Activated CD4-positive, alpha-beta T cell treated with anti-CD3 and anti-CD28 coated beads, Interleukin-2, amount 10 ng/mL, durations not matched to agents 24 days and 14 days (primary cell): ENCODE measurements around the gene RFFL. TPM values are rescaled to one million over a fixed set of nuclear protein-coding genes. Genes with fewer than 3 reads are reported as not detected.

Experiments
- DNase-seq: peaks from one replicate; pipeline ENCODE4 v3.0.0; 2022
- H3K27ac Mint-ChIP-seq: one replicate; pipeline ENCODE4 v1.8.0; 2022; ENCODE audit warnings: mild to moderate bottlenecking, mixed read lengths
- H3K27me3 Mint-ChIP-seq: one replicate; pipeline ENCODE4 v1.8.0; 2022; ENCODE audit warnings: mixed read lengths
- H3K36me3 Mint-ChIP-seq: one replicate; pipeline ENCODE4 v1.8.0; 2022; ENCODE audit warnings: low read depth, mild to moderate bottlenecking, mixed read lengths
- H3K4me1 Mint-ChIP-seq: one replicate; pipeline ENCODE4 v1.8.0; 2021; ENCODE audit warnings: mixed read lengths
- H3K4me3 Mint-ChIP-seq: one replicate; pipeline ENCODE4 v1.8.0; 2022; ENCODE audit warnings: mild to moderate bottlenecking, moderate library complexity, mixed read lengths
- H3K9me3 Mint-ChIP-seq: one replicate; pipeline ENCODE4 v1.8.0; 2021; ENCODE audit warnings: mixed read lengths
- intact Hi-C: fragments of 100-400 bp; cut with micrococcal nuclease; formaldehyde crosslinking; loops from one replicate; pipeline ENCODE4 v1.15.1; 2023
- total RNA-seq: library from RNA; stranded (reverse); gene quantifications from 2 replicates; pipeline ENCODE4 v1.2.3, GENCODE V29; 2022

Gene RFFL
- total RNA-seq, 1 donor from 2014 or later: 23.5 TPM

DNA sequence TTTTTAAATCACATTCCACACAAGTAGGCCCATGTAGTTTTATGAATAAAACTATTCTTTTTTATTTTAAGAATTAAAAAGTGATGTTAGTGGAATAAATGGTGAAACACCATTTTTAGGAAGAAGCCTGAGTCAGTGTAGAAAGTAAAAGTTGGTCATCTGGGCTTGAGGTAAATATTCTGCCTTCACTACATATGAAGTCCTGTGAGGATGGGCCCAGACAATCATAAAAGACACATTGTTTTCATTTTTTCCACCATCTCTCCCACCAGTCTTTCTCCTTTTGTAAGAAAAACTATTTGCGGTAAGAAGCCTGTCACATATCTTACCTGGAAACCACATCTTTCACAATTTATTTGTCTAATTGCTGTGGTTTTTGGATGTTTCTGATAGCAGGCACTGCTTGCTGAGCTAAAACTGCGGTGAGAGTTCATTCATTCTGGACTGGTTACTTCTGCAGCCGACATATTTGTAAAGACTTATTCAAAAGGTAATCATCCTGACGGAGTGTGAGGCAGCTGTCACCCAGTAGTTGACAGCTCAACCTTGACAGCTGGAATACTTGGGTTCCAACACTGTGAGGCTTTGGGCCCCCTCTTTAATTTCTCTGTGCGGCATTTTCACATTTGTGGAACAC lies 10.6 kb upstream of the RFFL start:
- intact Hi-C loops: loop anchor here (1.0 to 2.0 kb wide), 3 partner anchors 8 to 27 kb away; partner anchors contain the start of gene RFFL
- Mint-ChIP-seq H3K4me3 (peak overlapping the region; percentile 66), H3K27ac (peak overlapping the region; percentile 91), H3K27me3 (no peaks in the 10 kb centered on the region), H3K36me3 (peaks cover 19% of the 10 kb centered on the region), H3K4me1 (peaks cover 52% of the 10 kb centered on the region), H3K9me3 (no peaks in the 10 kb centered on the region)
- DNase-seq: no peak

DNA sequence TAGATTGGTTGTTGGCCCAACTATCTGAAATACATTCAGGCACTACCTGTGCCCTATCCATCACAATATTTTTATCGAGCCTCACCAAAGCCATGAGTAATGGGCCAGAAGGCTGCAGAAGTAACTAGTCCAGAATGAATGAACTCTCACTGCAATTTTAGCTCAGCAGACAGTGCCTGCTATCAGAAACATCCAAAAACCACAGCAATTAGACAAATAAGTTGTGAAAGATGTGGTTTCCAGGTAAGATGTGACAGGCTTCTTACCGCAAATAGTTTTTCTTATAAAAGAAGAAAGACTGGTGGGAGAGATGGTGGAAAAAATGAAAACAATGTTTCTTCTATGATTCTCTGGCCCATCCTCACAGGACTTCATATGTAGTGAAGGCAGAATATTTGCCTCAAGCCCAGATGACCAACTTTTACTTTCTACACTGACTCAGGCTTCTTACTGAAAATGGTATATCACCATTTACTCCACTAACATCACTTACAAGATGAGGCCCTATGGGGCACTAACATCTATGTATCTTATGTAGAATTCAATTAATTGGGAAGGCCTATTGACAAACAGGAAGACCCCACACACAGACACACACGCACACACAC lies 9.8 kb upstream of the RFFL start:
- H3K36me3 Mint-ChIP-seq: peaks cover 21% of the 10 kb centered on the region
- peaks cover 57% of the 10 kb centered on the region for H3K4me1 Mint-ChIP-seq
- no peaks in the 10 kb centered on the region for H3K9me3 Mint-ChIP-seq
- peak overlapping the region; percentile 62 for H3K4me3 Mint-ChIP-seq
- peak; percentile 65 for DNase-seq
- no peaks in the 10 kb centered on the region for H3K27me3 Mint-ChIP-seq
- intact Hi-C loops: loop anchor here (1.0 to 2.0 kb wide), 2 partner anchors 10 to 26 kb away; partner anchors contain the start of gene RFFL
- peak overlapping the region; percentile 91 for H3K27ac Mint-ChIP-seq

DNA sequence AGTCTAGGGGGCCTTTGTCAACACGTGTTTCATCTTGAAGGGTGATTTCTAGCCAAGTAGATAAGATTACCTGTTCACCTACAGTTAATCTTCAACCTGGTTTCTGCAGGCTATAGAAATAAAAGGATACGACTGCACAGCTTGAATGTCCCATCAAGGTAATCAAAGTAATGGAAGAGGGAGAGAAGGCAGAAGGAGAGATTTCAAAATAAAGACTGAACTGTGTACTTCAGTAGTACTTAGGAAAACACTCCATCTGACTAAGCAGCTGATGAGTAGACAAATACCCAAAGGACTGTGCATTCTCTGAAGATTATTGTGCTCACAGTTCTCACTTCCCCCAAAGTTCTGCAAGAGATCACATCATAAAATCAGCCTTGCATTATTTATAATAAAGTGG lies 5.8 kb upstream of the RFFL start:
- H3K9me3 Mint-ChIP-seq: no peaks in the 10 kb centered on the region
- H3K27me3 Mint-ChIP-seq: no peaks in the 10 kb centered on the region
- no peak for DNase-seq
- no peak overlapping the region for H3K27ac Mint-ChIP-seq
- peaks cover 27% of the 10 kb centered on the region for H3K36me3 Mint-ChIP-seq
- H3K4me1 Mint-ChIP-seq: peaks cover 53% of the 10 kb centered on the region
- no peak overlapping the region for H3K4me3 Mint-ChIP-seq
- intact Hi-C loops: no loop called here

DNA sequence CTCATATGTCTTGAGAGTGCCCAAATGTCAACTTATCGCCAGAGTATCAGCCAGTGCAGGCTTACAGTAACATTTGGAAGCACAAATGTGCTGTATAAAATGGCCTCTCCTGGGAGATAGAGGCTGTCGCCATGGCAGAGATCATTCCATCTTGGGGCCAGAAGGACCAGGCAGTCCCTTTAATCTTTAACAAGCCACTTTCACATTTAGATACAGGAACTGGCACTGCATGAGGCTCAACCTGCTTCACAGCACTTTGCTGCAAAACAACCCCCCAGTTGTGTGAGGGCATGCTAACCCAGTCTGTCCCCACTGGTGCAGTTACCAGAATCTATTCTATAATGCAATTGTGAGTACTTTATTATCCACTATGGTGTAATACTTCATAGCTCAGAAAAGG lies 4.7 kb upstream of the RFFL start:
- H3K4me3 Mint-ChIP-seq: peak overlapping the region; percentile 22
- no peaks in the 10 kb centered on the region for H3K27me3 Mint-ChIP-seq
- H3K4me1 Mint-ChIP-seq: peaks cover 53% of the 10 kb centered on the region
- intact Hi-C loops: no loop called here
- H3K9me3 Mint-ChIP-seq: no peaks in the 10 kb centered on the region
- DNase-seq: peak; percentile 66
- H3K27ac Mint-ChIP-seq: no peak overlapping the region
- H3K36me3 Mint-ChIP-seq: peaks cover 27% of the 10 kb centered on the region

DNA sequence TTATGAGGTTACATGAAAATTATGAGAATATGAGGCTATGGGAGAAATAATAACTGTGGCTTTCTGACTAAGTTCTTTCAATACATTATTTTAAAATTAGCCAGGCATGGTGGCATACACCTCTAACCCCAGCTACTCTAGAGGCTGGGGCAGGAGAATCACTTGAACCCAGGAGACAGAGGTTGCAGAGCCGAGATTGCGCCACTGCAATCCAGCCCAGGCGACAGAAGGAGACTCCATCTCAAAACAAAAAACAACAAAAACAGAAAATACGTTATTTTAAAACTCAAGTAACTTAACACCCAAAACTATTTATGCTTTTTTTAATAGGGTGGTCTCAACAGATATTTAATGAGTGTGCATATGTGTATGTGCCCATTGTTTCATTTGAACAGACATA lies 2.4 kb upstream of the RFFL start:
- Mint-ChIP-seq H3K36me3 (peaks cover 30% of the 10 kb centered on the region), H3K9me3 (peaks cover 2% of the 10 kb centered on the region), H3K4me1 (peaks cover 59% of the 10 kb centered on the region), H3K4me3 (no peak overlapping the region), H3K27ac (no peak overlapping the region), H3K27me3 (no peaks in the 10 kb centered on the region)
- intact Hi-C loops: no loop called here
- no peak for DNase-seq

GRCh38 chr17:35064516-35065215 lies 1.2 kb upstream of the RFFL start:
- peaks cover 5% of the 10 kb centered on the region for H3K9me3 Mint-ChIP-seq
- intact Hi-C loops: no loop called here
- peaks cover 58% of the 10 kb centered on the region for H3K4me1 Mint-ChIP-seq
- no peak for DNase-seq
- no peaks in the 10 kb centered on the region for H3K27me3 Mint-ChIP-seq
- peak overlapping the region; percentile 90 for H3K27ac Mint-ChIP-seq
- H3K36me3 Mint-ChIP-seq: peaks cover 33% of the 10 kb centered on the region
- H3K4me3 Mint-ChIP-seq: no peak overlapping the region

DNA sequence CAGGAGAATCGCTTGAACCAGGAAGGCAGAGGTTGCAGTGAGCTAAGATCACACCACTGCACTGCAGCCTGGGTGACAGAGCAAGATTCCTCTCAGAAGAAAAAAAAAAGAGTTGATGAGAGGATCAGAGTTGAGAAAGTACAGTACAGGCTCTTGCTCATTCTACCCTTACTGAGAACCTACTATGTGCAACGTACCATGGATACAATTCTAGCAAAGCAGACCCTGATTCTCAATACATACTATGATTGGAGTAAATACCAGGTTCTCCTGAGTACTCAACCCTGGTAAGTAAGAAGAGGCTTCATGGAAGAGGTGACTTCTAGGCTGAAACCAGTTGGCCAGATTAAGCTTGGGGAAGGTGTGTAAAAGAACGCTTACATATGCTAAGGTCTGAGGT lies 1.2 kb downstream of the RFFL start:
- peak overlapping the region; percentile 36 for H3K4me3 Mint-ChIP-seq
- intact Hi-C loops: loop anchor here (2.0 kb wide), 1 partner anchor 64 kb away; no protein-coding TSS in a partner anchor
- H3K4me1 Mint-ChIP-seq: peaks cover 44% of the 10 kb centered on the region
- DNase-seq: peak; percentile 52
- H3K27ac Mint-ChIP-seq: peak overlapping the region; percentile 59
- H3K9me3 Mint-ChIP-seq: peaks cover 5% of the 10 kb centered on the region
- H3K36me3 Mint-ChIP-seq: peaks cover 32% of the 10 kb centered on the region
- H3K27me3 Mint-ChIP-seq: no peaks in the 10 kb centered on the region

DNA sequence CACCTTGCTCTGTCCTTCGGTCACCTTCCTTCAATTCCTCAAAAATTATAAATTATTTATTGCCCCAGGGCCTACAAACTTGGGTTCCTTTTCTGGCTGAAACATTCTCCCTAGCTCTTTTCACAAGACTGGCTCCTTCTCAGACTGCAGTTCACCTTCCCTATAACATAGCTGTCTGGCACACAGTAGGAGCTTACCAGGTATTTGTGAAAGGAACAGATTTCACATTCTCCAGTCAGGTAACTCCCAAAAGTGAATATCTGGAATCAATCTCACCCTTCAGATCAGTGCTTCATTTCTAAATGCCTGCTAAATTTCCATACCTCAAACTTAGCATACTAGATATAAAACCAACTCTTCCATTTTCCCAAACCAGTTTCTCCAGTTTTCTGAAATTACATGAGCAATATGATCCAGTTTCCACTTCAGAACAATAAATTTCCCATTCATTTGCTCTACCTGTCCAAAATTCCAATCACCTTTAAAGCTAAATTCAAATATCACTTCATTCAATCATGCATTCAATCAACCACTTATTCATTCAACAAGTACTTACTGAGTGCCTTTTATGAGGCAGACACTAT lies 6.1 kb downstream of the RFFL start:
- Mint-ChIP-seq H3K27me3 (no peaks in the 10 kb centered on the region), H3K27ac (peak overlapping the region; percentile 9), H3K9me3 (peaks cover 5% of the 10 kb centered on the region), H3K4me1 (peaks cover 31% of the 10 kb centered on the region), H3K4me3 (no peak overlapping the region), H3K36me3 (peaks cover 35% of the 10 kb centered on the region)
- intact Hi-C loops: no loop called here
- no peak for DNase-seq

GRCh38 chr17:35056013-35056412 lies 7.5 kb downstream of the RFFL start:
- intact Hi-C loops: no loop called here
- peaks cover 4% of the 10 kb centered on the region for H3K9me3 Mint-ChIP-seq
- DNase-seq: no peak
- no peak overlapping the region for H3K27ac Mint-ChIP-seq
- H3K4me1 Mint-ChIP-seq: peaks cover 37% of the 10 kb centered on the region
- H3K4me3 Mint-ChIP-seq: no peak overlapping the region
- no peaks in the 10 kb centered on the region for H3K27me3 Mint-ChIP-seq
- H3K36me3 Mint-ChIP-seq: peaks cover 30% of the 10 kb centered on the region

- no peak overlapping the region for H3K27ac Mint-ChIP-seq
- peaks cover 45% of the 10 kb centered on the region for H3K4me1 Mint-ChIP-seq
- no peak for DNase-seq
- H3K27me3 Mint-ChIP-seq: no peaks in the 10 kb centered on the region
- H3K36me3 Mint-ChIP-seq: peaks cover 24% of the 10 kb centered on the region
- intact Hi-C loops: no loop called here
- no peaks in the 10 kb centered on the region for H3K9me3 Mint-ChIP-seq
- H3K4me3 Mint-ChIP-seq: no peak overlapping the region
Measured at GRCh38 chr17:35053204-35053603, 10.3 kb downstream of the RFFL start.

DNA sequence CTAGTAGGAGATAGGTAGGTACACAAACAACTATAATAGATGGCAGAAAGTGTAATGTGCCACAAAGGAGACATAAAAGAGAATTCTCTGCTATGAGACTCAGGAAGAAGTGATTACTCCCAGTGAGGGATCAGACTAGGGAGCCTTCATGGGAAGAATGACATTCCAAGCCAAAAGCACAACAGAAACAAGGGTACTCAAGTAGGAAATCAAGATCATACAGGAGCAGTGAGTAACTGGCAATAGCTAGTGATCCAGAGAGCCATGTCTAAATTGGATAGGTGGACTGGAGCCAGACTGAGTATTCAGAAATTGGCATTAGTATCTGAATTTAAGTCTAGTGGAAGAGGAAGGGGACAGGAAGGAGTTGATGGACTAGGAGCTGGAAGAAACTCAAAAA lies 10.7 kb downstream of the RFFL start:
- peak overlapping the region; percentile 81 for H3K27ac Mint-ChIP-seq
- peaks cover 43% of the 10 kb centered on the region for H3K4me1 Mint-ChIP-seq
- peaks cover 22% of the 10 kb centered on the region for H3K36me3 Mint-ChIP-seq
- intact Hi-C loops: loop anchor here (1.0 kb wide), 1 partner anchor 11 kb away; the partner anchor contains the start of gene RFFL
- no peaks in the 10 kb centered on the region for H3K27me3 Mint-ChIP-seq
- peak overlapping the region; percentile 74 for H3K4me3 Mint-ChIP-seq
- no peaks in the 10 kb centered on the region for H3K9me3 Mint-ChIP-seq
- DNase-seq: no peak

DNA sequence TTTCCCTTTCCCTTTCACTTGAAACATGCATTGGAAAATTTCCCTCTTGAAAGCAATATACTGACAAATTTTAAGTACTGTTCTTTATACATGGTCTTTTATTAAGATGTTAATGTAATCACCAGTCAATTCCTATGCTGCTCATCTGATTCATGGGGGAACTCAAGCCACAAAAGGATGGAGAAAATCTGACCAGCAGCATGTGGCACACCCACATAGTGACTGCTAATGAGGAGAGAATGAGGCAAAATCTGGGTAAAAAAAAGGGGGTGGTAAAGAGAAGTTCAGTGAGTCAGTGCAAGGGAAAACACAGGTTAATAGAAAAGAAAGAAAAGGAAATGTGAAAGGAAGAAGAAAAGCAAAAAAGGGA lies 11.3 kb downstream of the RFFL start:
- H3K4me3 Mint-ChIP-seq: peak overlapping the region; percentile 74
- H3K4me1 Mint-ChIP-seq: peaks cover 42% of the 10 kb centered on the region
- H3K36me3 Mint-ChIP-seq: peaks cover 19% of the 10 kb centered on the region
- H3K27ac Mint-ChIP-seq: peak overlapping the region; percentile 81
- no peak for DNase-seq
- H3K9me3 Mint-ChIP-seq: no peaks in the 10 kb centered on the region
- no peaks in the 10 kb centered on the region for H3K27me3 Mint-ChIP-seq
- intact Hi-C loops: loop anchor here (1.0 kb wide), 1 partner anchor 11 kb away; the partner anchor contains the start of gene RFFL

- Mint-ChIP-seq H3K4me1 (peaks cover 46% of the 10 kb centered on the region), H3K9me3 (no peaks in the 10 kb centered on the region), H3K27ac (peak overlapping the region; percentile 81), H3K4me3 (peak overlapping the region; percentile 74), H3K36me3 (peaks cover 21% of the 10 kb centered on the region), H3K27me3 (no peaks in the 10 kb centered on the region)
- peak; percentile 73 for DNase-seq
- intact Hi-C loops: loop anchor here (1.0 kb wide), 2 partner anchors 12 to 37 kb away; partner anchors contain the start of gene RFFL
Measured at GRCh38 chr17:35051579-35052240, 11.8 kb downstream of the RFFL start.
